ENCODE data around the gene TMEM109.
"Not testable (repeated sequence)": the region's sequence is repeated elsewhere in the genome, so short reads cannot be mapped to it uniquely, and the experiment has no call there.

Gene TMEM109

DNA sequence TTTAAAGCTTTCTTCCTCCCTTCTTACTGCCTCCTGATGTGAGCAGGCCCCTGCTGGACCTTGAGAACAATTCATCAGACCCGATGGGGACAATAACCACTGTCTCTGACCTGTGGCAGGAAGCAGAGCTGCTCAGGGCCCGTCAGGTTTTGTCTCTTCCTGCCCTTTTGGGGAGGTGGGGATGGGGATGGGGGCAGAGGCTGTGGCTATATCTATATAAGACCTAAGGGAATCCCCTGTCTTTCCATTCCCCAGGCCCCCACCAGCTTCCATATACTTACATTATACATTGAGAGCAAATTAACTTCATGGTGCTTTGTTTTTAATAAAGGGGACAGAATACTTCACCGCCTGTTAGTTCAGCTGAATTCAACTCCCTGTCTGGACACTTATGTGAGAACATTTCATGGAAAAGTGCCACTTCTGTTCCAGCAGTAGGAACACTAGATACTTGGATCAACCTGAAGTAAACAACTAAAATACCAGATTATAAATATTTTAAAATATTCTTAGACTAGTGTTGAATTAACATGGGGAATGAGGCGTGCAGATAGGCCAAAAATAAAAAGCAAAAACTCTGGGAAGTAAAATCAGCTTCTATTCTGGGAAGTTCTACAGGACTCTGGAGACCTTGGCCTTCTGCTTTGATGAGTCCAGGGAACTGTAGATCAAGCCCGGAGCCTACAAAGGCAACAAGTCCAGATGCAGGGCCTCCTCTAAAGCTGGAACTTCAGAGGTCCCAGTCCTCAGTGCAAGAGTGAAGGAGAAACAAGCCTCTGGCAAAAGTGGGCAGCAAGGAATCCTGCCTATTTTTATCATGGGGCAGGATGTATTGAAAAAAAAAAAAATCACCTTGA, 35.5 kb upstream of the TMEM109 start:
- DNase-seq, result no peak

DNA sequence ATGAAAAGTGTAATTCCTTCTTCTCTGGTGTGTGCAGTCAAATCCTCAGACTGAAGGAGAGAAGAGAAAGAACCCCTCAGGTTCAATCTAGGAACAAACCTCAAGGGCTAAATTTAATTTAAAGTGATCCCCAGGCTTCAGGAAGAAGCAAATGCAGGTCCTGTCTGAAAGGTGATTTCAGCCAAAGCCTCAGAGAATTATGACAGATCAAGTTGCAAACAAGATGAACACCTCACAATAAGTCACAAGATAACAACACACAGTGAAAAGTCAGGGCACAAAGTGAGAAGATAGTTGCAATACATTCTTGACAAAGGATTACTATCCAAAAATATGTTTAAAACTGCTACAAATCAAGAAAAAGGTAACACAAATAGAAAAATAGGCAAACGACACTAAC, 34.9 kb upstream of the TMEM109 start:
- no peak for DNase-seq

DNA sequence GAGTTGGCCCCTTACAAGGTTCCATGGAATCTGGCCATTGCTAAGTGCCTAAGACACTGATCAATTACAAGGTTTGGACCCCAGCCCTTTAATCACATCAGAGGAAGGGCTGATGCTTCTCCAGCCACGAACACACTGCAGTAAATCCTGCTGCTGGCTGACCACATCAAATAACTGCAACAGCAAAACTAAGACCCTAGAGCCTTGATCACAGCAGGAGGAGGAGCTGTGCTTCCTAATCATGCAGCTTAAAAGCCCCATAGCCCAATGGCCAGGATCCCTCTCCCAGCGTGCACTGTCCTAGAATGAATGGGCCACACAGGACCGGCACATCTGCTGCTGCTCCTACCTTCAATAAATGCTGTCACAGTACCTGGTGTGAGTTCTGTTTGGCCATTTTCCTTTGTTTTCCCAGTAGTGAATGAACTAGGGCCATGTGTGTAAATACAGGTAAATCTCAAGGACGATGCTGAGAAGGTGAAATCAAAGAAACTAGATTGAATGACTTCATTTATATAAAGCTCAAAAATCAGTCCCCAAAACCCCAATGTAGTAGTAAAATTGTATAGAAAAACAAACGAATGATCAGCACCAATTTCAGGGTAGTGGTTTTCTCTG, 33.9 kb upstream of the TMEM109 start:
- DNase-seq, result no peak

DNA sequence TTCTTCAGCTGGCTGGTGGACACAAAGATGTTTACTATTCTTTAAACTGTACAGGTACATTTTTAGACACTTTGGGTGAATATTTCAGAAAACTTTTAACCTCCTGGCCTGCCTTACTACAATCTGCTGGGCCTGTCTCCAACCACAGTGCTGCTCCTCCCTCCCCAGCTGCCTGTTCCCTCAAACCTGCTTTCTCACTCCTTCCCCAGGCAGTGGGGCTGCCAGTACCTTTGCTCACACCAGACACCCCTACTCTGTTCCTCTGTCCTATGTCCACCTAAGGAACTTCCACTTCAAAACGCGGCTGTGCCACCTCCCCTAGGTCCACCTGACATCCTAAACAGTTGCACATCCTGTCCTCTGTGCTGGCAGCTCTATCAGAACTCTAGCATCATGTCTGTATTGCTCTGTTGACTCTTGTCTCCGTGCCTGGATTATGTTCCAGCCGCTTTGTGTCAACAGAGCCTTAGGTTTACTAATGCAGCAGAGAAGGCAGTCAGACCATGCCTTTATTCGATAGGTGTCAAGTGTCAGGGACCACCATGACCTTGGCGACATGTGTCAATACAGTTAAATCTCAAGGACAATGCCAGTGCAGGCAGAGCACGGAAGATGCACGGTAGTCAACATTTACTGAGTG, 33.2 kb upstream of the TMEM109 start:
- no peak for DNase-seq

DNA sequence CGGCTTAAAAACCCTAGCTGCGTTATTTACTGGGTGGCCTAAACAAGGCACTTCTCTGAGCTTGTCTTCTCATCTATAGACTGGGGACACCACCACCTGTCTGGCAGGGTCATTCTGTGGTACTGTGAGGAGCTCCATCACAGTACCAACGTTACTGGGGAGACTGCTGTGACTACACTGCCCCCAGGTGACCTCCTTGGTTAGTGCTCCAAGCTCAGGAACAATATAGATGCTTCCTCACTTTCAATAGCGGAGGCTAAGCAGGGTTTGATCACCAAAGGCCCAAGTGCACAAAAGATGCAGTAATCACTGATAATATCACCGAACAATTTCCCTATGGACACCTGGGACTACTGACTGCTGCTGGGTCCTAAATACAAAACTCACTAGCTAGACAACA, 26.4 kb upstream of the TMEM109 start:
- DNase-seq, result peak; percentile 89

DNA sequence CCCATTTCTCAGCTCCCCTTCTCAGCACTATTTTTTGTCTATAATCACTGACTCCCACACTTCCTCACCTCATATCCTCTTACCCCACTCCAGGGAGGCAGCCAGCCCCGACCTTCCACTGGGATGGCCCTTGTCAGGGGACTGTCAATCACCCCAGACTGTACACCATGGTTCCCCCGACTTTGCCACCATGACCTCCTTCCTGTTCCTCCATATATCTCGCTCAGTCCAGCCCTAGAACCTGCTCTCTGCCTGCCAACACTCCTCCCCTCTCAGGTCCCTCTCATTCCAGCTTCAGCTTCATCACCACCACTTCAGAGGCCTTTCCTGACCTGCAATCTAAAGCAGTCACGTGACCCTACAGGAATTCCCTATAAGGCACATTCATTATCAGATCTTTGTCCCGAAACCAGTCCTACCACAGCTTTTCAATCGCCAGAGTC, 24.1 kb upstream of the TMEM109 start:
- DNase-seq, result no peak

DNA sequence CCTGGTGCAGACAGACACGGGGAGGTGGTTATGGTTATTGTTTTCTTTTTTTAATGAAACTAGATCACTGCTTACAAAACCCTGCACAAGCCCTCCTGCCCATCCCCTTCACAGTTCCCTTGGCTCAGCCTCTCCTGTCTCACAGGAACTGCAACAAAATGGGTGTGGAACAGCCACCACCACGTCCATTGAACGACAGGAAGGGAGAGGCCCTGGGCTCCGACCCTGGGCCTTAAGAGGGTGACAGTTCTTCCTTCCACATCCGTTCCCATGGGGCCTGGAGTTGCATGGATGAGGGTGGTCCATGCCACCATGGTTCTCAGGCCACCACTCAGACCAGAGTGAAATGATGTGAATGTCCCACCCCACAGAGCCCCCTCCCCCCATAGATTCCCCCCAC, 23.3 kb upstream of the TMEM109 start:
- DNase-seq, result no peak

DNA sequence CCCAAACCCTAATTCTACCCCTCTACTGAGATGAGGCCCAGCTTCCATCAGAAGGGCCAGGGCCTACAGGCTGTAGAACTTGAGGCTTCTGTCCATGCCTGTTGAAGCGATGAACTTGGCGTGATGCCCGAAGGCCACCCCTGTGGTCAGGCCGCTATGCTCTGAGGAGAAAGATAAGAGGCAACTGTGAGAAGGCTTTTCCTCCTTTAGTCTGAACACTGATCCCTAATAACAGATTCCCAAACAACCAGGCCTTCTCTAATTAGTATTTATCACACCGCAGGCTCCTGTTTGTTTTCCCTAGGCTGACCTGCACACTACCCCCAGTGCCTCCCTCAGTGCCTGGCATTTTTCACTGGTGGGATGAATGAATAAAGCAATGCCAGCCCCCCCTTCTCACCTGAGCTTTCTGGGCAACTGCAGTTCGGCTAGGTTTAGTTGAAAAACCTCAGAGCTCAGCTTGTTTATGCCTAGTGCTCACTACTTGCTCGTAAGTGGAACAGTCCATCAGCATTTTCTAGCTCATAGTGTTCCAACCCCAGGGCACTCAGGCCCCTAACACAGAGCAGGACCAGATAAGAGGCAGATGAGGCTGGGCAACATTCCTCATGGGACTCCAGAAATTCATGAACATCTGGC, 22.7 kb upstream of the TMEM109 start:
- no peak for DNase-seq

DNA sequence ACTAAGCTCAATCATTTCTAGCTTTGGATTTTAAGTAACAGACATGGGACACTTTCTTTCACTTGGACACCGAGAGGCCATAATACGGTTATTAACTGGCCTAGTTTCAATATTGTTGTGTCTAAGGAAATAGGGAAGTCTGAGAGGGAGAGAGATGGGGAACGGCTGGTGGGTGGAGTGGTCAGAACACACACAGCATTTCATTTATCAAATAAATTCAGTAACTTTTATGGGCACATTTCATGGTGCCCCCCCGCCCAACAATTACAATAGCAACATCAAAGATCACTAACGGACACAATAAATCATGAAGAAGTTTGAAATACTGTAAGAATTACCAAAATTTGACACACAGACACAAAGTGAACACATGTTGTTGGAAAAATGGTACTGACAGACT, 18.3 kb upstream of the TMEM109 start:
- DNase-seq, result no peak

DNA sequence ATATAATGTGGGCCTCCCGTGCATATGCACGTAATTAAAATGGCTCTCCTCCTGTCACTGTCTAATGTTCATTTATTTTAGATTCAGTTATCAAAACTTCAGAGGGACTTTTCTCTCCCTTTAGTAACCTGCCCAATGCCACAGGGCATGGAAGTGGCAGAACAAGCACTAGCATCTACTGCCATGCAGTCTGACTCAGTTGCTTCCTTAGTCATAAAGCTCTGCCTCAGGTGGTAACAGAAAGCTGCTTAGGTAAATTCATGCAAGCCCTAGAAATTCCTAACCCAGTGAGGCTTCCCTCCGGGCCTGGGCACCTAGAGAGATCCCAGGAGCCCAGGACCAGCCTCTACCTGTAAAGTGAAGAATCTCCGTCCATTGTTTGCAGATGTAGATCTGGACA, 16.5 kb upstream of the TMEM109 start:
- DNase-seq, result no peak

DNA sequence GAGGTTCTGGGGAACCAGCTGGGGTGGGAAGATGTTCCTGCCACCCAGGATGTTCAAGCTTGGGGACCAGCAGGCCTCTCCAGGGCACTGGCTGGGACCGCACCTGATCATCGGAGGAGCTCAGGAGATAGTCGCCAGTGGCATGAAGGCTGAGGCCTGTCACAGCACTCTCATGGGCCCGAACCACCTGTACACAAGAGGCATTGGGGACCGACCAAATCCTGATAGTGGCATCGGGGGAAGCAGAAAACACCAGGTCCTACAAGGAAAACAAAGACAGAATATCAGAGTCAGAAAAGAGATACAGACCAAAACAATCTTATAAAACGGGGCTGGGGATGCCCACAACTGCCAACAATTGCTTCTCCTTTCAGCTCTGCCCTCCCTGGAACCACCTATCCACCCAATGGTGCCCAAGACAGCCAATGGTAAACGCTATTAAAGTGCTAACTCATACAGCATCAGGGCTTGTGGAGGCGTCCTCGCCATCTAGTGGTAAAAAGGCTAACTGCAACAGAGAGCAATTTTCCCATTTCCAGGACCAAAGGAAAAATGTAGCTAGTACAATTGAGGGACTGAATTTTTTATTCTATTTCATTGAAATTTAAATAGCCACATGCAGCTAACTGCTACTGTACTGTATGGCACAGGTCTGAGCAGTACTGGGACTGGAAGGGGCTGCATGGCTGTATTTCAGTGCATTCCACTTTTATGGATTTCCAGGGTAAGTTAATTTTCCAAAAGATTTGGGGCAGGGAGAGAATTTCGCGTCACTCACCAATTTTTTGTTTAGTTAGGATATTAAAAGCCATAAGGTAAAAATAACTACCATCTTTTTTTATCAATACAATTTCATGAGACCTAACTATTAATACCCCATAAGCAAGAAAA, 14.7 kb upstream of the TMEM109 start:
- peak; percentile 49 for DNase-seq

DNA sequence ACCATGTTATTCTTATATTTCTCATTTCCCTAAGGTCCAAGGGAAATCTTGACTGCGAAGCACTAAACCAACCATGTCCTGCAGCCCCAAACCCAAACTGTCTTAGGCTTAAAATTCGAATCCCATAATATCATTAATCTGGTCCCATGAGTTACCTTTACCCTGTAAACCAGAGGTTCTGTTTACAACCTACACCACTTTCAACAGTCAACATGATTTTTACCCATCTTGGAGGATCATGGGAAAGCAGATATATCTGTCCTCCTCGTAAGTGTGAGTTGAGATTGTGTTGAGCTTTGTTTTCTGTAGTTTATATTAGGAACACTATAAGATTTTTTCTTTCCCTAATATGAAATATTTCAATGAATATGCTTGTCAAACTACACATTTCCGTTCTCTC, 14.0 kb upstream of the TMEM109 start:
- no peak for DNase-seq

DNA sequence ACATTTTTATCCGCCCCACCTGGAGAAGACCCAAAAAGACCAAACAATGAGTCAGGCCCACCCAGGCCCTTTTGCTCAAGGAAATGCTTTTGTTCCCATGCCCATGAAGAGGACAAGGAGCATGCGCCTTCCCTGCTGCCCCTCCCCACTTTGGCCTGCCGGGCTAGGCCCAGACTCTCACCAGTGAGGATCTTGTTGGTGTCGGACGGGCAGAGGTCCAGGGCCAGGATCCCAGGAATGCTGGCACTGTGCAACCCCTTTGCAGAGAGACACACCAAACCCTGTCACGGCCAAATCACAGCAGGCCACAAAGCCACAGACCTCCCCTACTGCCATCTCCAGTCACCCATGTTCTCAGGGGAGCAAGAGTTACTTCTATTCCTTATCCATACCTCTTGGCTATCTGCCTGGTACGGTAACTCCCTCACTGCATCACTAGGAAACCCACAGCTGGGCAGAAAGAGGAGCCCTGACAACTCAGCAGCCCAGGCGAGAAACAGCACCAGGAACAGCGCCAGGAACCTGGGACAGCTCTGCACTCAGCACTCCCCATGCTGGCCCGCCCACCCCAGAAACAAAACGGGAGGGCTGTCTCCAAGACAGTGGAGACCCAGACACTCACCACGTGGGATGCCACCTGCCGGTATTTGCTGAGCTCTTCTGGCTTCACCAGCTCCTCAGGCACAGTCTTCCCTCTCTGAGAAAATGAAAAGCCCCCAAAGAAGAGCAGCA, 13.1 kb upstream of the TMEM109 start:
- no peak for DNase-seq

DNA sequence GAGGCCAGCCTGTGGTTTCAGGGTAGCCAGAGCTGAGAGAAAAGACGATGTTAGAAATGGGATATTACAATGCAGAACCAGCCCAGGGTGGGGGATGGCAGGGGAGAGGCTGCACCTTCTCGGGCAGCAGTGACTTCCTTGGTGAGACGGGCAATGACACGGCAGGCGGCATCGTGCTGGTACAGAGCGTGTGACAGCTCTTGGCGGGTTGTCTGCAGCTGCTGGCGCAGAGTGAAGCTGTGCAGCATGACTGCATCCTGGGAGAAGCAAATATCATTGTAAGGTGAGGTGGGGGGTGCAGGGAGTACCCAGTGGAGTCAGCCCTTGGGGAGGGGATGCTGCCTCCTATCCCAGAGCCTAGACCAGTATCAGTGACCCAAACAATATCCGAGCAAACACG, 11.3 kb upstream of the TMEM109 start:
- DNase-seq, result no peak

DNA sequence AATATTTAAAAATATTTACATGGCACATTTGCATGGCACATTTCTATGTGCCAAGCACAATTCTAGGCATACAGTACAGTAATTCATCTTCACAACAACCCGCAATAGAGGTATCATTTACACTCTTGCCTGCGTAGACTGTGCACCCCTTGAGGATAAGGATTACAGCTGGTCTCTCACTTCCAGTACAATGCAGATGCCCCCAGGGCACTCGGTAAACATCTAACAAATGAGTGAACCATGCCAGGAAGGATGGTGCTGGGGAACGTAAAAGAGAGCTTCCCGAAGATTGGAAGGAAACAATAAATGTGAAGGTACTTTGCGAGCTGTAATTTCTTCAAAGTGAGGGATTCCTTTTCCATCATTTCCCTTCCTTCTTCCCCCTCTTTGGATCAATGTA, 8.9 kb upstream of the TMEM109 start:
- no peak for DNase-seq

DNA sequence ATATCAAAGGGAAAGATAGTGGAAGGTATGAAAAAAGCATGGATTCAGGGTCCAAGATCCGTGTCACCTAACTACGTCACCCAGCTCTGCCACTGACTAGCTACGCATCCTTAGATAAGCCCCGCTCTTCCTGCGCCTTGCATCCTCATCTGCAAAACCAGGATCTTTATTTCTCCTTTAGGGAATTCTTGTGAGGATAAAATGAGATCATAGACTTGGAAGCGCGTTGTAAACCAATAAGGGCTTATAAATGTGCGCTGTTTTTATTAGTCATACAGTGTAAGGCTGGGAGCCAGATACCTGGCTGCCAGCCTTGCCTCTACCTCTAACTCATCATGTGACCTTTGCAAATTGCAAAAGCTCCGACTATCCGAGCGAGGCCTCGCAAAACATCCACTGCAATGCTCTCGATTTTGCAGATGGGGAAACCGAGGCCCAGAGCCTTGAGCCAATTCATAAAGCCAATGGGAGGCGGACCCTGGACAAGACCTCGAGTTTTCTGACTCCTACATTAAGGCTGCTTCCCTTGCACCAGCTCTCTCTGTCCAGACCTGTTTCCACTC, 8.3 kb upstream of the TMEM109 start:
- DNase-seq, result no peak

DNA sequence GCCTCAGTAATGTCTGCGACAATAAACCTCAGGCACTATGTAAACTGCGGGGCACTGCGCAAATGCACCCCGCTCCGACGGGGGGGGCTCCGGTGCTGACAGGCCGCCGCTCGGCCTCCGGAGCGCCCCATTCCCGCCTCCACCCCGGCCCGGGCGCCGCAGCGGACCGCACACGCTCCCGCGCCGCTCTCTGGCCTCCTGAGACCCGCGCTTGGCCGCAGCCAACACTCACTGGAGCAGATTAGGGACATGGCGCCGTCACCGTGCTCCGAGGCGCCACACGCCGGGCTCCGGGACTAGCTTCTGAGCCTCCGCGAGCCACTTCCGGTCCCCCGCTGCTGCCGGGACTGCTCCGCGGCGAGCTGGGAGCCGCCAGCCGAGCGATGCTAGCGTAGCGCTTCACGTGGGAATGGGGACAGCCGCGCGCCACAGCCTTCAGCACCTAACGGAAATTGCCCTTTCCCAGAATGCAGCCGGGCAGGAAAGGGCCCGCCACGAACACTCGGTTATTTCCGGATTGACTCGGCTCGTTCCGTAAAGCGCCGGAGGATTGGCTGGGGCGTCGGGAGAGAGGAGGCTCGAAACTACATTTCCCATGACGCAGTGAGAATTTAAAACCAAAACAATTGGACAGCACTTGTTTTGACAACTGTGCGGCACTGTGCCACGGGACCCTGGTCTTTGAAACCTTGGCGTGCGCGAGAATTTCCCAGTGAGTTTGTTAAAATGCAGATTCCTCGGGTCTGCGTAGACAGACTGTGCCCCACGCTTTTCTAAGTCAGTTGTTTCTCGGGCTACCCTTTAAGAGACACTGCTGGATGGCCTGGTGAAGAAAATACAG, 7.6 kb upstream of the TMEM109 start, which contains the start of gene PRPF19:
Gene PRPF19, minus strand, starts transcription at position 454 of the 841 bp plus-strand sequence. Its CDS starts 203 bp downstream, at position 251.
- DNase-seq, result peak; percentile 93

DNA sequence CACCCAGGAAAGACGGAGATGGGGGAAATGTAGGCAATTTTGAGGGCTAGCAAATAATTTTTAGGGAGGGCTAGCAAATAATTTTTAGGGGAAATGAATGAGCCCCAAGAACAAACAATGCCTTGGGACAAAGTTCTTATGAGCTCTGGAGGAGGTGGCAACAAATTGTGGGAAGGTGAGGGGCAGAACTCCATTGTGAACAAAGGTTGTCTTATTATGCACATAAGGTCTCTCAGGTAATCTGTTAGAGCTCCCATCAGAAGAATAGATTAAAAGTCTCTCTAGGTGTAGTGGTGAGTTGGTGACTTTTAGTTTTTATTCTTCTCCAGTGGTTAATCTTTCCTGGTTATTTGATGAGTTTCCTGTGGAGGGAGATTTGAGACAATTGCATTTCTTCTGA, 5.2 kb upstream of the TMEM109 start:
- DNase-seq, result no peak

DNA sequence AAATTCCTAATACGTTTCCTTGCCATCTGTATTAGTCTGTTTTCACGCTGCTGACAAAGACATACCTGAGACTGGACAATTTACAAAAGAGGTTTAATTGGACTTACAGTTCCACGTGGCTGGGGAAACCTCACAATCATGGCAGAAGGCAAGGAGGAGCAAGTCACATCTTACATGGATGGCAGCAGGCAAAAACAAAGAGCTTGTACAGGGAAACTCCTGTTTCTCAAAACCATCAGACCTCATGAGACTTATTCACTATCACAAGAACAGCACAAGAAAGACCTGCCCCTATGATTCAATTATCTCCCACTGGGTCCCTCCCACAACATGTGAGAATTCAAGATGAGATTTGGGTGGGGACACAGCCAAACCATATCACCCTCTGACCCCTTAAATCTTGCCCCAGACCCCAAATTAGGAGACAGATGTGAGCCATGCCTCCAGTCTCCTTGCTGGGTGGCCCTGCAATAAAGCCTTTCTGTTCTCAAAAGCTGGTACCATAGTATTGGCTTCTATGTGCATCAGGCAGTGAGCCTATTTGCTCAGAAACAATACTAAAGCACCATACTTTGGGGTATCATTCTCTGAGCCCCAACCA, 4.2 kb upstream of the TMEM109 start:
- not testable (repeated sequence) for DNase-seq

DNA sequence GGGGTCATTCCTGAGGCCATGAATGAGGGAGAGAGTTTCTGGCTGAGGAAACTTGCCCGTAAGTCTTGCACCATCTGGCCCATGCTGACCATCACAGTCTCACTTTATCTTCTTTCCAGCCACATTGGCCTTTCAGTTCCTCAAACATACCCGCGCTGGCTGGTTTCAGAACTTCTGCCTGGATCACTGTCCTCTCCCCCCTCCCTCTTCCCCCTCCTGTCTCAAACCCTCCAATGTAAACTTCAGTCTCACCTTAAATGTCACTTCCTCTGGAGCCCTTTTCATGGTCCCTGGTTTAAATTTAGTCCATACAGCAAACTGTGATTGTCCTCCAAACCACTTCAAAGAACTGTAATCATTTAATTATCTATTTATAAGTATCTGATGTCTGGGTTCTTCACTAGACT, 3.7 kb upstream of the TMEM109 start:
- DNase-seq, result no peak
